Measurements from ENCODE around the gene SGK1. TPM values are rescaled to one million over a fixed set of nuclear protein-coding genes. Genes with fewer than 3 reads are reported as not detected.

The SGK1 gene
- total RNA-seq, 1 experiment from 2014 or later = 23.2 TPM

- TF ChIP-seq USF1 (CRISPR knock-in tag; IDR thresholded peaks at IDR 0.05) (no peak), USF2 (CRISPR knock-in tag; IDR thresholded peaks at IDR 0.05) (no peak)
These were observed 70.6 kb downstream of the SGK1 start (continued) for GRCh38 chr6:134247231-134247833.

- ChIA-PET POLR2A (no interaction called here), CTCF (no interaction called here)
- H3K27me3 Mint-ChIP-seq (ENCODE audit: low read depth) = no peaks in the 10 kb centered on the region; the same call in 1 of the 2 replicates
- peaks cover 3% of the 10 kb centered on the region for H3K9me3 Mint-ChIP-seq
- H3K27ac Mint-ChIP-seq = no peak overlapping the region
- H3K36me3 Mint-ChIP-seq = no peaks in the 10 kb centered on the region
- DNase-seq (ENCODE audit: low spot score) = no peak
- peaks cover 12% of the 10 kb centered on the region for H3K4me1 Mint-ChIP-seq
- H3K4me3 Mint-ChIP-seq = no peak overlapping the region
- TF ChIP-seq MAX (CRISPR knock-in tag; IDR thresholded peaks at IDR 0.05) = no peak
- no peak for TF ChIP-seq STAT6 (CRISPR knock-in tag; conservative IDR thresholded peaks at IDR 0.05; ENCODE audit: low read depth)
- TF ChIP-seq RELA (CRISPR knock-in tag; IDR thresholded peaks at IDR 0.05; ENCODE audit: borderline replicate concordance) = no peak
- TF ChIP-seq IRF2 (CRISPR knock-in tag; IDR thresholded peaks at IDR 0.05; ENCODE audit: borderline replicate concordance, low read depth) = no peak
- TF ChIP-seq CREB1 (CRISPR knock-in tag; IDR thresholded peaks at IDR 0.05) = no peak
- no peak for ATAC-seq
These were observed 72.2 kb downstream of the SGK1 start for GRCh38 chr6:134245706-134246105.

- ChIA-PET CTCF (no interaction called here), POLR2A (no interaction called here)
- Mint-ChIP-seq H3K36me3 (no peaks in the 10 kb centered on the region), H3K27me3 (ENCODE audit: low read depth) (no peaks in the 10 kb centered on the region; the same call in 1 of the 2 replicates), H3K4me3 (no peak overlapping the region), H3K9me3 (peaks cover 3% of the 10 kb centered on the region), H3K27ac (0 out of 2 replicates have a peak overlapping the region, but pooled peaks have one; percentile 8), H3K4me1 (peaks cover 12% of the 10 kb centered on the region)
- TF ChIP-seq FOXK1 (CRISPR knock-in tag; IDR thresholded peaks at IDR 0.05) (no peak), PRRX2 (CRISPR knock-in tag; IDR thresholded peaks at IDR 0.05) (no peak), ZSCAN18 (CRISPR knock-in tag; IDR thresholded peaks at IDR 0.05) (no peak), NR2C2 (CRISPR knock-in tag; IDR thresholded peaks at IDR 0.05) (no peak), TCF7 (CRISPR knock-in tag; IDR thresholded peaks at IDR 0.05; ENCODE audit: low read depth) (no peak), USF2 (CRISPR knock-in tag; IDR thresholded peaks at IDR 0.05) (no peak), IRF1 (CRISPR knock-in tag; IDR thresholded peaks at IDR 0.05) (no peak), JAZF1 (CRISPR knock-in tag; IDR thresholded peaks at IDR 0.05) (no peak), ZNF396 (CRISPR knock-in tag; IDR thresholded peaks at IDR 0.05; ENCODE audit: borderline replicate concordance) (no peak)
- no peak for DNase-seq (ENCODE audit: low spot score)
- ATAC-seq = no peak
These were observed 72.9 kb downstream of the SGK1 start for GRCh38 chr6:134245041-134245440.
